GM12878 (cell line): ENCODE measurements around the gene ALG6. TPM values are rescaled to one million over a fixed set of nuclear protein-coding genes. Genes with fewer than 3 reads are reported as not detected.

Experiments used
- ATAC-seq: fragments of 200-7000 bp; cut with Tn5 transposase; 3 replicates; pipeline ENCODE4 v1.9.1; 2020; ENCODE audit warnings: mild to moderate bottlenecking, moderate library complexity
- BruUV-seq: library from RNA; stranded (reverse); fragments of 400-500 nt; replicated peaks from 2 replicates; lab custom pipeline; 2021; lab: Mats Ljungman, UMichigan
- CTCF ChIA-PET: fragments of 300-600 bp; sonication (Branson Sonifier 250); formaldehyde crosslinking; extraction: SDS; loops from one replicate; lab custom pipeline; 2021; ENCODE audit warnings: inconsistent platforms; lab: Yijun Ruan, JAX
- POLR2A ChIA-PET: fragments of 350-600 bp; formaldehyde crosslinking; extraction: SDS; loops from one replicate; lab custom pipeline; 2021; ENCODE audit warnings: inconsistent platforms; lab: Charles Lee
- RAD21 ChIA-PET: fragments of 300-600 bp; sonication (Branson Sonifier 250); formaldehyde crosslinking; loops from one replicate; lab custom pipeline; 2023; ENCODE audit warnings: antibody characterized with exemption; ENCODE audit not compliant: unreplicated experiment; lab: Charles Lee
- SMC1A ChIA-PET: fragments of 300-600 bp; sonication (Branson Sonifier 250); formaldehyde crosslinking; loops from one replicate; lab custom pipeline; 2023; ENCODE audit not compliant: unreplicated experiment, uncharacterized antibody; lab: Charles Lee
- DNase-seq: peaks from one replicate; pipeline ENCODE4 v3.0.0-alpha.2; 2011; ENCODE audit warnings: low read depth, low spot score
- FAIRE-seq: peaks from 3 replicates; lab custom pipeline; 2011; peaks lifted over from hg19 to GRCh38; lab: Jason Lieb, UNC
- H2AFZ ChIP-seq: 2 replicates; pipeline ENCODE4 v1.6.0; 2011; ENCODE audit warnings: low read depth, low read length, control low read depth; ENCODE audit not compliant: control insufficient read depth
- H3K27ac ChIP-seq: 2 replicates; pipeline ENCODE4 v1.5.1; 2011; ENCODE audit warnings: control low read depth; ENCODE audit not compliant: control insufficient read depth, insufficient read depth
- H3K27me3 ChIP-seq, 2 experiments: replicated peaks in 1 of 2; 2 replicates each; pipeline versions ENCODE4 v1.6.0 to v1.6.1; 2011; ENCODE audit warnings: low read length in 1 of 2; ENCODE audit not compliant: control insufficient read depth in 2 of 2, insufficient read depth in 2 of 2
- H3K36me3 ChIP-seq, 2 experiments: 2 replicates each; pipeline ENCODE4 v1.5.1; 2011; ENCODE audit warnings: low read length in 1 of 2; ENCODE audit not compliant: control insufficient read depth in 2 of 2, insufficient read depth in 2 of 2
- H3K4me1 ChIP-seq: 2 replicates; pipeline ENCODE4 v1.6.1; 2011; ENCODE audit warnings: mild to moderate bottlenecking, low read length, moderate library complexity, mixed read lengths; ENCODE audit not compliant: control insufficient read depth, insufficient read depth
- H3K4me2 ChIP-seq: 2 replicates; pipeline ENCODE4 v1.6.0; 2011; ENCODE audit warnings: control low read depth; ENCODE audit not compliant: control insufficient read depth, insufficient read depth
- H3K4me3 ChIP-seq: fragments of 200-600 bp; sonication (generic); 2 replicates; pipeline ENCODE4 v1.5.1; 2016
- H3K79me2 ChIP-seq: 2 replicates; pipeline ENCODE4 v1.6.0; 2011; ENCODE audit warnings: low read length; ENCODE audit not compliant: control insufficient read depth, insufficient read depth
- H3K9ac ChIP-seq: 2 replicates; pipeline ENCODE4 v1.8.0; 2011; ENCODE audit warnings: low read length, control low read depth, mixed read lengths; ENCODE audit not compliant: control insufficient read depth, insufficient read depth
- H3K9me3 ChIP-seq: replicated peaks from 3 replicates; pipeline ENCODE4 v1.5.1; 2011; ENCODE audit warnings: mild to moderate bottlenecking, low read length; ENCODE audit not compliant: control insufficient read depth, insufficient read depth
- H4K20me1 ChIP-seq: 2 replicates; pipeline ENCODE4 v1.6.0; 2011; ENCODE audit not compliant: control insufficient read depth, insufficient read depth
- CHD2 ChIP-seq: IDR thresholded peaks from 2 replicates; pipeline ENCODE4 v1.6.1; 2011; ENCODE audit warnings: low read depth, low read length, improper control_type of control experiment, borderline replicate concordance
- EP300 ChIP-seq, 2 experiments: fragments of 150-350 bp in 1 of 2; IDR thresholded peaks; 2 replicates each; pipeline ENCODE4 v1.6.1; 2011 to 2012; ENCODE audit warnings: low read depth in 2 of 2, low read length in 2 of 2, borderline replicate concordance in 1 of 2, improper control_type of control experiment in 1 of 2, inconsistent platforms in 1 of 2; ENCODE audit not compliant: control insufficient read depth in 1 of 2
- GATAD2B ChIP-seq: fragments of 450-650 bp; conservative IDR thresholded peaks from 2 replicates; pipeline ENCODE4 v1.6.1; 2017; ENCODE audit warnings: low read depth, mild to moderate bottlenecking, moderate library complexity
- HCFC1 ChIP-seq: fragments of 150-350 bp; IDR thresholded peaks from 2 replicates; pipeline ENCODE4 v1.6.1; 2014; ENCODE audit warnings: low read length
- HDAC2 ChIP-seq: fragments of 200-600 bp; sonication (generic); IDR thresholded peaks from 2 replicates; pipeline ENCODE4 v1.6.1; 2017
- IRF3 ChIP-seq: fragments of 450-650 bp; IDR thresholded peaks from 2 replicates; pipeline ENCODE4 v1.6.1; 2014; ENCODE audit warnings: mild to moderate bottlenecking
- KAT2A ChIP-seq: conservative IDR thresholded peaks from 2 replicates; pipeline ENCODE4 v1.6.1; 2011; ENCODE audit warnings: low read depth, low read length; ENCODE audit not compliant: control insufficient read depth
- KDM1A ChIP-seq: fragments of 200-600 bp; sonication (generic); IDR thresholded peaks from 2 replicates; pipeline ENCODE4 v1.6.1; 2016; ENCODE audit warnings: borderline replicate concordance
- NR2F1 ChIP-seq: fragments of 450-650 bp; conservative IDR thresholded peaks from 2 replicates; pipeline ENCODE4 v1.6.1; 2017; ENCODE audit warnings: mild to moderate bottlenecking
- PAX5 ChIP-seq: IDR thresholded peaks from 2 replicates; pipeline ENCODE4 v1.6.1; 2011; ENCODE audit warnings: low read depth, low read length, borderline replicate concordance
- PML ChIP-seq: IDR thresholded peaks from 2 replicates; pipeline ENCODE4 v1.6.1; 2012; ENCODE audit warnings: low read length, inconsistent platforms
- POLR2A ChIP-seq: IDR thresholded peaks from 2 replicates; pipeline ENCODE4 v1.6.1; 2011; ENCODE audit warnings: low read depth, mild to moderate bottlenecking, low read length
- RAD21 ChIP-seq: IDR thresholded peaks from 2 replicates; pipeline ENCODE4 v1.6.1; 2011; ENCODE audit warnings: mild to moderate bottlenecking, low read depth, low read length, moderate library complexity; ENCODE audit not compliant: insufficient read depth
- RFX5 ChIP-seq: IDR thresholded peaks from 2 replicates; pipeline ENCODE4 v1.6.1; 2011; ENCODE audit warnings: low read depth, low read length, improper control_type of control experiment
- SP1 ChIP-seq: IDR thresholded peaks from one replicate; pipeline ENCODE4 v1.6.1; 2011; ENCODE audit warnings: low read depth, low read length
- SRF ChIP-seq, 2 experiments: IDR thresholded peaks; 2 replicates each; pipeline ENCODE4 v1.6.1; 2011; ENCODE audit warnings: low read depth in 2 of 2, low read length in 2 of 2, mild to moderate bottlenecking in 1 of 2, moderate library complexity in 1 of 2
- YY1 ChIP-seq: IDR thresholded peaks from 2 replicates; pipeline ENCODE4 v1.6.1; 2011; ENCODE audit warnings: low read depth, mild to moderate bottlenecking, low read length
- ZBTB4 ChIP-seq: fragments of 450-650 bp; formaldehyde crosslinking; IDR thresholded peaks from 2 replicates; pipeline ENCODE4 v1.4.0; 2022; ENCODE audit warnings: mild to moderate bottlenecking, moderate library complexity
- ZNF622 ChIP-seq: fragments of 450-650 bp; IDR thresholded peaks from 2 replicates; pipeline ENCODE4 v1.6.1; 2017; ENCODE audit warnings: mild to moderate bottlenecking, inconsistent platforms
- WGBS: methylation state at CpG from one replicate; pipeline ENCODE4 v1.1.6; 2016; ENCODE audit warnings: low lambda C conversion rate; ENCODE audit not compliant: insufficient replicate concordance, insufficient coverage; ENCODE audit errors: missing lambda C conversion rate; 5-methylcytosine and 5-hydroxymethylcytosine counted together
- in situ Hi-C: fragments of 300-500 bp; cut with MboI; formaldehyde crosslinking; loops from 9 replicates; pipeline ENCODE4 v1.14.3; 2018; ENCODE audit warnings: mixed read lengths
- intact Hi-C: fragments of 100-400 bp; cut with micrococcal nuclease; formaldehyde crosslinking; loops from one replicate; pipeline ENCODE4 v1.14.2; 2022; ENCODE audit not compliant: unreplicated experiment
- polyA plus RNA-seq, 11 experiments: library from polyadenylated mRNA; depleted of rRNA in 4 of 11; unstranded in 6 of 11; stranded (reverse) in 5 of 11; fragments of >200 nt; fragmentation: Nextera tagmentation in 4 of 11; fragmentation: Illumina TruSeq in 1 of 11; extraction: Ambion mirVana in 4 of 11; extraction: Trizol in 1 of 11; gene quantifications; 1 replicate in 1 of 11; 2 replicates in 10 of 11; pipeline versions ENCODE4 v1.2.1 to v1.2.3, GENCODE V29; 2011 to 2016; ENCODE audit warnings: inconsistent platforms in 2 of 11, missing spikeins in 2 of 11, low read depth in 1 of 11
- total RNA-seq, 4 experiments: library from RNA; depleted of rRNA in 3 of 4; stranded (reverse); fragments of >200 nt in 3 of 4; fragmentation: Illumina TruSeq in 1 of 4; extraction: Trizol in 1 of 4; gene quantifications; 2 replicates each; pipeline versions ENCODE4 v1.2.1 to v1.2.3, GENCODE V29; 2013 to 2021

Gene ALG6
- total and polyA plus RNA-seq, 10 of the 15 experiments (the other 5 are each of a cell fraction or from before 2014, with no cell fraction given), result 13.8 to 28.5 (median 17.1) TPM

- RAD21 ChIA-PET, result no interaction called here
- 57% methylated on average over 7 of the region's 7 CpGs for WGBS
Measured at GRCh38 chr1:63324779-63325119, 42.7 kb upstream of the ALG6 start.

GRCh38 chr1:63325279-63325985, 42.0 kb upstream of the ALG6 start:
- 0% methylated on average over 2 of the region's 2 CpGs for WGBS
- H3K79me2 ChIP-seq, result no peaks in the 10 kb centered on the region
- no TSS peak for BruUV-seq
- intact Hi-C loops (no loop called here), in situ Hi-C loops (no loop called here)
- ChIA-PET RAD21 (interaction anchor here (0.6 kb wide), 1 partner anchor 213 kb away, joined by 3 read pairs; no protein-coding TSS in a partner anchor), POLR2A (no interaction called here), CTCF (interaction anchor here (0.7 to 4.7 kb wide), 9 partner anchors 11 to 213 kb away, joined by 3 to 26 read pairs (median 3); no protein-coding TSS in a partner anchor), SMC1A (interaction anchor here (0.7 to 1.5 kb wide), 4 partner anchors 111 to 465 kb away, joined by 3 to 5 read pairs (median 3); no protein-coding TSS in a partner anchor)
- DNase-seq, result no peak
- H3K4me1 ChIP-seq, result no peaks in the 10 kb centered on the region; the same call in 1 of the 2 replicates
- H2AFZ ChIP-seq, result no peak overlapping the region
- no peak for FAIRE-seq
- no peak overlapping the region for H3K27ac ChIP-seq
- peaks cover 1% of the 10 kb centered on the region; the same call in 1 of the 3 replicates for H3K9me3 ChIP-seq
- no peaks in the 10 kb centered on the region for H4K20me1 ChIP-seq
- H3K4me3 ChIP-seq, result no peak overlapping the region
- H3K27me3 ChIP-seq, result peaks cover 16 to 53% of the 10 kb centered on the region in 2 experiments
- H3K4me2 ChIP-seq, result no peak overlapping the region
- H3K36me3 ChIP-seq, result no peaks in the 10 kb centered on the region
- no peak for ATAC-seq
- H3K9ac ChIP-seq, result no peak overlapping the region
- no peak for TF ChIP-seq CHD2
- no peak for TF ChIP-seq SRF (IDR thresholded peaks at IDR 0.05; ENCODE audit: low read depth in 2 of 2, low read length in 2 of 2)
- no peak for TF ChIP-seq IRF3
- no peak for TF ChIP-seq GATAD2B
- TF ChIP-seq NR2F1, result no peak
- no peak for TF ChIP-seq POLR2A
- no peak for TF ChIP-seq ZBTB4 (CRISPR knock-in tag)
- no peak for TF ChIP-seq ZNF622
- no peak for TF ChIP-seq SP1

More at GRCh38 chr1:63324779-63325119, 42.7 kb upstream of the ALG6 start:
- ChIA-PET POLR2A (no interaction called here), SMC1A (interaction anchor here (0.7 kb wide), 1 partner anchor 1351 kb away, joined by 3 read pairs; no protein-coding TSS in a partner anchor), CTCF (interaction anchor here (0.5 to 4.7 kb wide), 6 partner anchors 11 to 499 kb away, joined by 3 to 26 read pairs (median 3); no protein-coding TSS in a partner anchor)
- no peaks in the 10 kb centered on the region; the same call in 1 of the 2 replicates for H3K4me1 ChIP-seq
- TF ChIP-seq PAX5 (no peak), EP300 (IDR thresholded peaks at IDR 0.05; ENCODE audit: borderline replicate concordance in 1 of 2, control insufficient read depth in 1 of 2, low read depth in 2 of 2, low read length in 2 of 2) (no peak), KDM1A (no peak), YY1 (no peak), HCFC1 (no peak), KAT2A (no peak), PML (no peak), SRF (IDR thresholded peaks at IDR 0.05; ENCODE audit: low read depth in 2 of 2, low read length in 2 of 2) (no peak), HDAC2 (no peak), RFX5 (no peak), RAD21 (no peak)
- in situ Hi-C loops, result no loop called here
- intact Hi-C loops, result no loop called here
- no peak overlapping the region for H3K9ac ChIP-seq
- FAIRE-seq (no peak), DNase-seq (no peak), ATAC-seq (no peak)
- peaks cover 20 to 54% of the 10 kb centered on the region in 2 experiments for H3K27me3 ChIP-seq
- H3K79me2 ChIP-seq, result no peaks in the 10 kb centered on the region
- peaks cover 1% of the 10 kb centered on the region; the same call in 1 of the 3 replicates for H3K9me3 ChIP-seq
- no peak overlapping the region for H3K4me3 ChIP-seq
- no peak overlapping the region for H2AFZ ChIP-seq
- H4K20me1 ChIP-seq, result no peaks in the 10 kb centered on the region
- BruUV-seq, result no TSS peak
- H3K36me3 ChIP-seq, result no peaks in the 10 kb centered on the region
- no peak overlapping the region for H3K27ac ChIP-seq
- H3K4me2 ChIP-seq, result no peak overlapping the region
